AG09319 (cell line): Measurements from ENCODE around the gene DCAF11.

Experiments used
- DNase-seq: peaks from one replicate; pipeline ENCODE4 v3.0.0-alpha.2; 2010; ENCODE audit warnings: low read depth; ENCODE audit errors: extremely low read depth
- TF ChIP-seq, protein P1 (sequence below): IDR thresholded peaks from 2 replicates; pipeline ENCODE4 v1.5.1; 2011; ENCODE audit warnings: low read depth, mild to moderate bottlenecking, inconsistent platforms, low read length, moderate library complexity

DCAF11 gene

DNA sequence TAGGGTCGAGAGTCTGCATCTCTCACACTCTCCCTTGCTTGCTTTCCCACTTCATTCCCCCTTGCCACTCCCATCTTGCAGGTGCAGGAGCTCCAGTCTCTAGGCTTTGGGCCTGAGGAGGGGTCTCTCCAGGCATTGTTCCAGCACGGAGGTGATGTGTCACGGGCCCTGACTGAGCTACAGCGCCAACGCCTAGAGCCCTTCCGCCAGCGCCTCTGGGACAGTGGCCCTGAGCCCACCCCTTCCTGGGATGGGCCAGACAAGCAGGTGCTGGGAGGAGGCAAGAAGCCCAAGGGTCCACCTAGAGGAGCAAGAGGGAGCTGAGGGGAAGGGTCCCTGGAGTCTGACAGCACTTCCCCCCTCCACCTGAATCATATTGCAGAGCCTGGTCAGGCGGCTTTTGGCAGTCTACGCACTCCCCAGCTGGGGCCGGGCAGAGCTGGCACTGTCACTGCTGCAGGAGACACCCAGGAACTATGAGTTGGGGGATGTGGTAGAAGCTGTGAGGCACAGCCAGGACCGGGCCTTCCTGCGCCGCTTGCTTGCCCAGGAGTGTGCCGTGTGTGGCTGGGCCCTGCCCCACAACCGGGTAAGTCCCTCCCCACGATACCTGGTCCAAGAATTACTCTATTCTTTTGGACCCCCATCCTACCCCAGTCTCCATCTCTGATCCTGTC, 37.0 kb downstream of the DCAF11 start:
- no peak for DNase-seq
- TF ChIP-seq, protein P1, sequence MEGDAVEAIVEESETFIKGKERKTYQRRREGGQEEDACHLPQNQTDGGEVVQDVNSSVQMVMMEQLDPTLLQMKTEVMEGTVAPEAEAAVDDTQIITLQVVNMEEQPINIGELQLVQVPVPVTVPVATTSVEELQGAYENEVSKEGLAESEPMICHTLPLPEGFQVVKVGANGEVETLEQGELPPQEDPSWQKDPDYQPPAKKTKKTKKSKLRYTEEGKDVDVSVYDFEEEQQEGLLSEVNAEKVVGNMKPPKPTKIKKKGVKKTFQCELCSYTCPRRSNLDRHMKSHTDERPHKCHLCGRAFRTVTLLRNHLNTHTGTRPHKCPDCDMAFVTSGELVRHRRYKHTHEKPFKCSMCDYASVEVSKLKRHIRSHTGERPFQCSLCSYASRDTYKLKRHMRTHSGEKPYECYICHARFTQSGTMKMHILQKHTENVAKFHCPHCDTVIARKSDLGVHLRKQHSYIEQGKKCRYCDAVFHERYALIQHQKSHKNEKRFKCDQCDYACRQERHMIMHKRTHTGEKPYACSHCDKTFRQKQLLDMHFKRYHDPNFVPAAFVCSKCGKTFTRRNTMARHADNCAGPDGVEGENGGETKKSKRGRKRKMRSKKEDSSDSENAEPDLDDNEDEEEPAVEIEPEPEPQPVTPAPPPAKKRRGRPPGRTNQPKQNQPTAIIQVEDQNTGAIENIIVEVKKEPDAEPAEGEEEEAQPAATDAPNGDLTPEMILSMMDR = no peak

DNA sequence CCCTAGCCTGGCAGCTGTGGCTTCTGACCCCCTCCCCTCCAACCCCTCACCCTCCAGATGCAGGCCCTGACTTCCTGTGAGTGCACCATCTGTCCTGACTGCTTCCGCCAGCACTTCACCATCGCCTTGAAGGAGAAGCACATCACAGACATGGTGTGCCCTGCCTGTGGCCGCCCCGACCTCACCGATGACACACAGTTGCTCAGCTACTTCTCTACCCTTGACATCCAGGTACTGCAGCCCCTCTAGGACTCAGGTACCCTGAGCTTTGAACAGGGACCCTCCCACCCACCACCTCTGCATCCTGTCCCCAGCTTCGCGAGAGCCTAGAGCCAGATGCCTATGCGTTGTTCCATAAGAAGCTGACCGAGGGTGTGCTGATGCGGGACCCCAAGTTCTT, 40.5 kb downstream of the DCAF11 start:
- TF ChIP-seq, protein P1 = no peak
- no peak for DNase-seq

DNA sequence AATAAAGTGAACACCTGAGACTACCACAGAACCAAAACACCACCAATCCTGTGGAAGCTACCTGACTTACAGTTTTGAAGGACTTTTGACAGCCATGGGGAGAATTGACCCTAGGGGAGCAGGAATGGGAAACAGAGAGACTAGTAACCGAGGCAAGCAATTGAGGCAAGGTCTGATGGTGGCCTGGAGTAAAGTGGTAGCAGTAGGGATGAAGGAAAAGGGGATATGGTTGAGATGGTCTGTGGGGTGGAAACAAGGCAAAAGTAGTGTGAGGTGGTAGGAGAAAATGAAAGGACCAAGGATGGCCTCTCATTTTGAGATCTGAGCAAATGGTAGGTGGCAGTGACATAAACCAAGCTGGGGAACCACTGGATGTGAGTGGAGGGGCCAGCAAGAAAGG, 42.3 kb downstream of the DCAF11 start:
- TF ChIP-seq, protein P1 = no peak
- no peak for DNase-seq

DNA sequence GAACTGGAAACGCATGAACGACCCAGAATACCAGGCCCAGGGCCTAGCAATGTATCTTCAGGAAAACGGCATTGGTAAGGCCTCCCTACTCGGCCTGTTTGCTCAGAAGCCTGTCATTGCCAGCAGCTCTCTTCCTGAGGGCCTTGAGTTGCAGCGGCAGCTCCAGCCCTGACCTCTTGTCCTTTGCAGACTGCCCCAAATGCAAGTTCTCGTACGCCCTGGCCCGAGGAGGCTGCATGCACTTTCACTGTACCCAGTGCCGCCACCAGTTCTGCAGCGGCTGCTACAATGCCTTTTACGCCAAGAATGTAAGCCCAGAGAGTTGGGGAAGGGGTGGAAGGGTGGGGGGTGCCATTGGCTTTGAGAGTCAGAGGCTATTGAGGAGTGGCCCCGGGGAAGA, 42.8 kb downstream of the DCAF11 start:
- TF ChIP-seq, protein P1 = no peak
- DNase-seq = no peak

DNA sequence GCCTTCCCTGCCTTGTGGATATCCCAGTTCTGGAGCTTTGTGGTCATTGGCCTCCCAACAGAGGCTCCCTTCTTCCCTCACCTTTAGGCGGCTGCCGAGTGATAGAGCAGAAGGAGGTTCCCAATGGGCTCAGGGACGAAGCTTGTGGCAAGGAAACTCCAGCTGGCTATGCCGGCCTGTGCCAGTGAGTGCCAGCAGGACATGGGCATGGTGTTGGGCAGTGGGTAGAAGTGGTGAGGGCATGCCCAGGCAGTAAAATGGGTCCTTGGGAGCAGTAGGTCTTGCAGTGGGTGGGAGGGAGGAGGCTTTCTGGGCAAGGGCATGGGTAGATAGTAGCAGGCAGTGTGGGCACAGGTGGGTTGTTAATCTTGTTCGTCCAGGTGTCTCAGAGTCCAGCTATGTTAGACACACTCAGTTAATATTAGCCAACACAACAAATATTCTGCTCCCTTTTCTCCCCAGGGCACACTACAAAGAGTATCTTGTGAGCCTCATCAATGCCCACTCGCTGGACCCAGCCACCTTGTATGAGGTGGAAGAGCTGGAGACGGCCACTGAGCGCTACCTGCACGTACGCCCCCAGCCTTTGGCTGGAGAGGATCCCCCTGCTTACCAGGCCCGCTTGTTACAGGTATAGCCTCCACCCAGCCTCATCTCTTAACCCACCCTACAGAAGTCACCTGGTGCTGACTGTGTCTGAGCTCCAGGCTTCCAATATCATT, 45.4 kb downstream of the DCAF11 start:
- no peak for DNase-seq
- TF ChIP-seq, protein P1 = no peak

DNA sequence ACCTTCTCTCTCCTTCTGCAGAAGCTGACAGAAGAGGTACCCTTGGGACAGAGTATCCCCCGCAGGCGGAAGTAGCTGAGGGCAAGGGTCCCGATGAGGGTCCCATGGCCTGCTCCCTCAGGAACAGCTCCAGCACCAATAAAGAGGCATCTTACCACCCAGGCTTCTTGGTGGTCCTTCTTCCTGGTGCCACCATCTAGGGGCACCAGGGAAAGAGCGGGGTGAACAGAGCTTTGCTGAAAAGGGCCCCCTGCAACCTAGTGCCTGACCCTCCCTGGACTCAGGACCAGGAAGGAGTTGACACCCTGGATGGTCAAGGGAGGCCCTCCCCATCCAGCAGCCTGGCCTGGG, 45.9 kb downstream of the DCAF11 start:
- TF ChIP-seq, protein P1 = no peak
- no peak for DNase-seq
